ENCODE measurements around the gene ZFHX3.

DNA sequence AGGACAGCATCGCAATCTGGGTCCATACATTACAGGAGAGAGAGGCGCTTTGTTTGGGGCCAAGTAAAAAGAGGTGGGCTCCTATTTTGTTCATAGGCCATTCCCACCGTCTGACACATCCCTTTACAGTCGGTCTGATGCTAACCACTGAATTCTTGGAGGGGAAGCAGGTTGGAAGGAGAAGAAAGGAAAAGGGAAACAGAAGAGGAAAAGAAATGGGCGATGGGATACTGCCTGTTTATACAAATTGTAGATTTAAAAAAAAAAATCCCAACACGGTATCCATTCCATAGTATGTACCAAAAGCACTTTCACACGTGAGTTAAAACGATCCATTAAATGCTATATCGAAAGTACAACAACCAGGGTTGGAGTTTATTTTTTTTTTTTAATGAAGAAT, 4.0 kb upstream of the ZFHX3 start:
- TF ChIP-seq, protein P1, sequence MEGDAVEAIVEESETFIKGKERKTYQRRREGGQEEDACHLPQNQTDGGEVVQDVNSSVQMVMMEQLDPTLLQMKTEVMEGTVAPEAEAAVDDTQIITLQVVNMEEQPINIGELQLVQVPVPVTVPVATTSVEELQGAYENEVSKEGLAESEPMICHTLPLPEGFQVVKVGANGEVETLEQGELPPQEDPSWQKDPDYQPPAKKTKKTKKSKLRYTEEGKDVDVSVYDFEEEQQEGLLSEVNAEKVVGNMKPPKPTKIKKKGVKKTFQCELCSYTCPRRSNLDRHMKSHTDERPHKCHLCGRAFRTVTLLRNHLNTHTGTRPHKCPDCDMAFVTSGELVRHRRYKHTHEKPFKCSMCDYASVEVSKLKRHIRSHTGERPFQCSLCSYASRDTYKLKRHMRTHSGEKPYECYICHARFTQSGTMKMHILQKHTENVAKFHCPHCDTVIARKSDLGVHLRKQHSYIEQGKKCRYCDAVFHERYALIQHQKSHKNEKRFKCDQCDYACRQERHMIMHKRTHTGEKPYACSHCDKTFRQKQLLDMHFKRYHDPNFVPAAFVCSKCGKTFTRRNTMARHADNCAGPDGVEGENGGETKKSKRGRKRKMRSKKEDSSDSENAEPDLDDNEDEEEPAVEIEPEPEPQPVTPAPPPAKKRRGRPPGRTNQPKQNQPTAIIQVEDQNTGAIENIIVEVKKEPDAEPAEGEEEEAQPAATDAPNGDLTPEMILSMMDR (conservative IDR thresholded peaks at IDR 0.05): no peak
- no peak for TF ChIP-seq ZFX (IDR thresholded peaks at IDR 0.05)

Measured in C4-2B (cell line).